GM12878 (cell line): ENCODE measurements around the gene PPP1R14D. TPM values are rescaled to one million over a fixed set of nuclear protein-coding genes. Genes with fewer than 3 reads are reported as not detected.

ENCODE experiments used
- ATAC-seq: fragments of 200-7000 bp; cut with Tn5 transposase; 3 replicates; pipeline ENCODE4 v1.9.1; 2020; ENCODE audit warnings: mild to moderate bottlenecking, moderate library complexity
- BruUV-seq: library from RNA; stranded (reverse); fragments of 400-500 nt; replicated peaks from 2 replicates; lab custom pipeline; 2021; lab: Mats Ljungman, UMichigan
- CTCF ChIA-PET: fragments of 300-600 bp; sonication (Branson Sonifier 250); formaldehyde crosslinking; extraction: SDS; loops from one replicate; lab custom pipeline; 2021; ENCODE audit warnings: inconsistent platforms; lab: Yijun Ruan, JAX
- POLR2A ChIA-PET: fragments of 350-600 bp; formaldehyde crosslinking; extraction: SDS; loops from one replicate; lab custom pipeline; 2021; ENCODE audit warnings: inconsistent platforms; lab: Charles Lee
- RAD21 ChIA-PET: fragments of 300-600 bp; sonication (Branson Sonifier 250); formaldehyde crosslinking; loops from one replicate; lab custom pipeline; 2023; ENCODE audit warnings: antibody characterized with exemption; ENCODE audit not compliant: unreplicated experiment; lab: Charles Lee
- SMC1A ChIA-PET: fragments of 300-600 bp; sonication (Branson Sonifier 250); formaldehyde crosslinking; loops from one replicate; lab custom pipeline; 2023; ENCODE audit not compliant: unreplicated experiment, uncharacterized antibody; lab: Charles Lee
- DNase-seq: peaks from one replicate; pipeline ENCODE4 v3.0.0-alpha.2; 2011; ENCODE audit warnings: low read depth, low spot score
- FAIRE-seq: peaks from 3 replicates; lab custom pipeline; 2011; peaks lifted over from hg19 to GRCh38; lab: Jason Lieb, UNC
- H2AFZ ChIP-seq: 2 replicates; pipeline ENCODE4 v1.6.0; 2011; ENCODE audit warnings: low read depth, low read length, control low read depth; ENCODE audit not compliant: control insufficient read depth
- H3K27ac ChIP-seq: 2 replicates; pipeline ENCODE4 v1.5.1; 2011; ENCODE audit warnings: control low read depth; ENCODE audit not compliant: control insufficient read depth, insufficient read depth
- H3K27me3 ChIP-seq, 2 experiments: replicated peaks in 1 of 2; 2 replicates each; pipeline versions ENCODE4 v1.6.0 to v1.6.1; 2011; ENCODE audit warnings: low read length in 1 of 2; ENCODE audit not compliant: control insufficient read depth in 2 of 2, insufficient read depth in 2 of 2
- H3K36me3 ChIP-seq, 2 experiments: 2 replicates each; pipeline ENCODE4 v1.5.1; 2011; ENCODE audit warnings: low read length in 1 of 2; ENCODE audit not compliant: control insufficient read depth in 2 of 2, insufficient read depth in 2 of 2
- H3K4me1 ChIP-seq: 2 replicates; pipeline ENCODE4 v1.6.1; 2011; ENCODE audit warnings: mild to moderate bottlenecking, low read length, moderate library complexity, mixed read lengths; ENCODE audit not compliant: control insufficient read depth, insufficient read depth
- H3K4me2 ChIP-seq: 2 replicates; pipeline ENCODE4 v1.6.0; 2011; ENCODE audit warnings: control low read depth; ENCODE audit not compliant: control insufficient read depth, insufficient read depth
- H3K4me3 ChIP-seq: fragments of 200-600 bp; sonication (generic); 2 replicates; pipeline ENCODE4 v1.5.1; 2016
- H3K79me2 ChIP-seq: 2 replicates; pipeline ENCODE4 v1.6.0; 2011; ENCODE audit warnings: low read length; ENCODE audit not compliant: control insufficient read depth, insufficient read depth
- H3K9ac ChIP-seq: 2 replicates; pipeline ENCODE4 v1.8.0; 2011; ENCODE audit warnings: low read length, control low read depth, mixed read lengths; ENCODE audit not compliant: control insufficient read depth, insufficient read depth
- H3K9me3 ChIP-seq: replicated peaks from 3 replicates; pipeline ENCODE4 v1.5.1; 2011; ENCODE audit warnings: mild to moderate bottlenecking, low read length; ENCODE audit not compliant: control insufficient read depth, insufficient read depth
- H4K20me1 ChIP-seq: 2 replicates; pipeline ENCODE4 v1.6.0; 2011; ENCODE audit not compliant: control insufficient read depth, insufficient read depth
- ATF7 ChIP-seq: fragments of 450-650 bp; IDR thresholded peaks from 2 replicates; pipeline ENCODE4 v1.6.1; 2016; ENCODE audit warnings: low read depth, mild to moderate bottlenecking
- EED ChIP-seq: sonication (generic); IDR thresholded peaks from 2 replicates; pipeline ENCODE4 v1.6.1; 2016; ENCODE audit warnings: antibody characterized with exemption, low read depth
- JUNB ChIP-seq: IDR thresholded peaks from 2 replicates; pipeline ENCODE4 v1.6.1; 2016; ENCODE audit warnings: antibody characterized with exemption, mild to moderate bottlenecking
- MLLT1 ChIP-seq: fragments of 450-650 bp; IDR thresholded peaks from 2 replicates; pipeline ENCODE4 v1.6.1; 2016; ENCODE audit warnings: mild to moderate bottlenecking
- MTA2 ChIP-seq: fragments of 450-650 bp; IDR thresholded peaks from 2 replicates; pipeline ENCODE4 v1.6.1; 2016; ENCODE audit warnings: low read depth, mild to moderate bottlenecking, moderate library complexity
- MYC ChIP-seq: IDR thresholded peaks from 2 replicates; pipeline ENCODE4 v1.6.1; 2011; ENCODE audit warnings: mild to moderate bottlenecking, low read length, moderate library complexity, inconsistent platforms; ENCODE audit not compliant: insufficient read depth, insufficient replicate concordance, insufficient read length, severe bottlenecking
- NR2F1 ChIP-seq: fragments of 450-650 bp; conservative IDR thresholded peaks from 2 replicates; pipeline ENCODE4 v1.6.1; 2017; ENCODE audit warnings: mild to moderate bottlenecking
- RAD21 ChIP-seq: IDR thresholded peaks from 2 replicates; pipeline ENCODE4 v1.6.1; 2011; ENCODE audit warnings: mild to moderate bottlenecking, low read depth, low read length, moderate library complexity; ENCODE audit not compliant: insufficient read depth
- RAD51 ChIP-seq: fragments of 450-650 bp; IDR thresholded peaks from 2 replicates; pipeline ENCODE4 v1.6.1; 2016; ENCODE audit warnings: moderate library complexity, mild to moderate bottlenecking, inconsistent platforms
- RFX5 ChIP-seq: IDR thresholded peaks from 2 replicates; pipeline ENCODE4 v1.6.1; 2011; ENCODE audit warnings: low read depth, low read length, improper control_type of control experiment
- RUNX3 ChIP-seq: IDR thresholded peaks from 2 replicates; pipeline ENCODE4 v1.6.1; 2012; ENCODE audit warnings: low read length, inconsistent platforms
- SPI1 ChIP-seq: IDR thresholded peaks from 2 replicates; pipeline ENCODE4 v1.6.1; 2011; ENCODE audit warnings: low read depth, mild to moderate bottlenecking, low read length, moderate library complexity, borderline replicate concordance; ENCODE audit not compliant: insufficient read depth
- STAT3 ChIP-seq: IDR thresholded peaks from 2 replicates; pipeline ENCODE4 v1.6.1; 2011; ENCODE audit warnings: low read depth, low read length, improper control_type of control experiment
- YBX1 ChIP-seq: fragments of 450-650 bp; IDR thresholded peaks from 2 replicates; pipeline ENCODE4 v1.6.1; 2016; ENCODE audit warnings: antibody characterized with exemption
- WGBS: methylation state at CpG from one replicate; pipeline ENCODE4 v1.1.6; 2016; ENCODE audit warnings: low lambda C conversion rate; ENCODE audit not compliant: insufficient replicate concordance, insufficient coverage; ENCODE audit errors: missing lambda C conversion rate; 5-methylcytosine and 5-hydroxymethylcytosine counted together
- in situ Hi-C: fragments of 300-500 bp; cut with MboI; formaldehyde crosslinking; loops from 9 replicates; pipeline ENCODE4 v1.14.3; 2018; ENCODE audit warnings: mixed read lengths
- intact Hi-C: fragments of 100-400 bp; cut with micrococcal nuclease; formaldehyde crosslinking; loops from one replicate; pipeline ENCODE4 v1.14.2; 2022; ENCODE audit not compliant: unreplicated experiment
- polyA plus RNA-seq, 11 experiments: library from polyadenylated mRNA; depleted of rRNA in 4 of 11; unstranded in 6 of 11; stranded (reverse) in 5 of 11; fragments of >200 nt; fragmentation: Nextera tagmentation in 4 of 11; fragmentation: Illumina TruSeq in 1 of 11; extraction: Ambion mirVana in 4 of 11; extraction: Trizol in 1 of 11; gene quantifications; 1 replicate in 1 of 11; 2 replicates in 10 of 11; pipeline versions ENCODE4 v1.2.1 to v1.2.3, GENCODE V29; 2011 to 2016; ENCODE audit warnings: inconsistent platforms in 2 of 11, missing spikeins in 2 of 11, low read depth in 1 of 11
- total RNA-seq, 4 experiments: library from RNA; depleted of rRNA in 3 of 4; stranded (reverse); fragments of >200 nt in 3 of 4; fragmentation: Illumina TruSeq in 1 of 4; extraction: Trizol in 1 of 4; gene quantifications; 2 replicates each; pipeline versions ENCODE4 v1.2.1 to v1.2.3, GENCODE V29; 2013 to 2021

PPP1R14D gene
- total and polyA plus RNA-seq, 10 of the 15 experiments (the other 5 are each of a cell fraction or from before 2014, with no cell fraction given) = 0.10 TPM; not detected in 9

- TF ChIP-seq EED = peak; percentile 68
- 0 out of 2 replicates have a peak, but pooled peaks have one; percentile 19 for TF ChIP-seq MLLT1
- peak; percentile 48 for TF ChIP-seq MTA2
- TF ChIP-seq STAT3 = no peak
- TF ChIP-seq NR2F1 = peak; percentile 31; the same call in 1 of the 2 replicates
- peak; percentile 43; the same call in 1 of the 2 replicates for TF ChIP-seq RAD51
- TF ChIP-seq YBX1 = no peak
- TF ChIP-seq ATF7 = peak; percentile 29; the same call in 1 of the 2 replicates
These were observed 59.0 kb downstream of the PPP1R14D start, which contains the start of gene C15orf62 (continued) for GRCh38 chr15:40769274-40770146.

- ChIA-PET SMC1A (interaction anchor here (0.8 to 1.5 kb wide), 4 partner anchors 14 to 91 kb away, joined by 3 to 6 read pairs (median 4); partner anchors contain the start of gene RAD51), POLR2A (interaction anchor here (0.6 to 2.7 kb wide), 3 partner anchors 12 to 75 kb away, joined by 4 to 9 read pairs (median 8); partner anchors contain the start of gene RAD51), CTCF (interaction anchor here (0.7 to 3.1 kb wide), 7 partner anchors 14 to 249 kb away, joined by 3 to 17 read pairs (median 4); no protein-coding TSS in a partner anchor), RAD21 (interaction anchor here (0.7 to 3.3 kb wide), 4 partner anchors 13 to 126 kb away, joined by 3 to 11 read pairs (median 4); partner anchors contain the start of gene VPS18)
- Histone ChIP-seq H3K4me1 (peaks cover 32% of the 10 kb centered on the region), H3K9me3 (no peaks in the 10 kb centered on the region), H3K36me3 (peaks cover 0 to 3% of the 10 kb centered on the region in 2 experiments; a peak in 2 of 4 replicates), H3K4me3 (no peak overlapping the region), H3K27me3 (no peaks in the 10 kb centered on the region), H3K79me2 (no peaks in the 10 kb centered on the region), H2AFZ (no peak overlapping the region), H4K20me1 (no peaks in the 10 kb centered on the region), H3K4me2 (peak overlapping the region; percentile 52), H3K27ac (peak overlapping the region; percentile 65), H3K9ac (peak overlapping the region; percentile 41)
- peak; percentile 18; the same call in 1 of the 2 replicates for TF ChIP-seq RUNX3
- TF ChIP-seq MYC = no peak
- peak; percentile 56 for TF ChIP-seq SPI1
- no peak for TF ChIP-seq JUNB
- TF ChIP-seq RAD21 = no peak
- TF ChIP-seq RFX5 = no peak
- no peak for TF ChIP-seq MLLT1
- no peak for ATAC-seq
- no peak for FAIRE-seq
- no TSS peak for BruUV-seq
- intact Hi-C loops (no loop called here), in situ Hi-C loops (no loop called here)
- no peak for DNase-seq
- WGBS = 62% methylated on average over 21 of the region's 21 CpGs
These were observed 59.8 kb downstream of the PPP1R14D start for GRCh38 chr15:40768521-40769273.
